GM23338 (cell line): ENCODE results near the gene WNT9A.

ENCODE experiments used
- POLR2AphosphoS5 ChIP-seq: IDR thresholded peaks from 2 replicates; pipeline ENCODE4 v1.6.1; 2016; ENCODE audit warnings: antibody characterized with exemption, low read depth
- TF ChIP-seq, protein P1 (sequence below), 2 experiments: fragments of 200-600 bp in 1 of 2; sonication (generic) in 1 of 2; conservative IDR thresholded peaks; 2 replicates each; pipeline versions ENCODE4 v1.5.1 to v1.6.1; 2016 to 2017; ENCODE audit warnings: antibody characterized with exemption in 2 of 2, low read depth in 2 of 2, mild to moderate bottlenecking in 2 of 2, moderate library complexity in 1 of 2

GRCh38 chr1:227923353-227924167, 24.2 kb downstream of the WNT9A start:
- TF ChIP-seq, protein P1, sequence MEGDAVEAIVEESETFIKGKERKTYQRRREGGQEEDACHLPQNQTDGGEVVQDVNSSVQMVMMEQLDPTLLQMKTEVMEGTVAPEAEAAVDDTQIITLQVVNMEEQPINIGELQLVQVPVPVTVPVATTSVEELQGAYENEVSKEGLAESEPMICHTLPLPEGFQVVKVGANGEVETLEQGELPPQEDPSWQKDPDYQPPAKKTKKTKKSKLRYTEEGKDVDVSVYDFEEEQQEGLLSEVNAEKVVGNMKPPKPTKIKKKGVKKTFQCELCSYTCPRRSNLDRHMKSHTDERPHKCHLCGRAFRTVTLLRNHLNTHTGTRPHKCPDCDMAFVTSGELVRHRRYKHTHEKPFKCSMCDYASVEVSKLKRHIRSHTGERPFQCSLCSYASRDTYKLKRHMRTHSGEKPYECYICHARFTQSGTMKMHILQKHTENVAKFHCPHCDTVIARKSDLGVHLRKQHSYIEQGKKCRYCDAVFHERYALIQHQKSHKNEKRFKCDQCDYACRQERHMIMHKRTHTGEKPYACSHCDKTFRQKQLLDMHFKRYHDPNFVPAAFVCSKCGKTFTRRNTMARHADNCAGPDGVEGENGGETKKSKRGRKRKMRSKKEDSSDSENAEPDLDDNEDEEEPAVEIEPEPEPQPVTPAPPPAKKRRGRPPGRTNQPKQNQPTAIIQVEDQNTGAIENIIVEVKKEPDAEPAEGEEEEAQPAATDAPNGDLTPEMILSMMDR (conservative IDR thresholded peaks at IDR 0.05; ENCODE audit: low read depth in 2 of 2): no peak
- TF ChIP-seq POLR2AphosphoS5: no peak
